DND-41 (cell line): ENCODE results near the gene KCNH2.

Experiments
- EZH2 ChIP-seq: IDR thresholded peaks from 3 replicates; pipeline ENCODE4 v1.6.1; 2012; ENCODE audit warnings: borderline replicate concordance, low read depth, mild to moderate bottlenecking, moderate library complexity, low read length, inconsistent platforms; ENCODE audit not compliant: severe bottlenecking
- TF ChIP-seq, protein P1 (sequence below): IDR thresholded peaks from 2 replicates; pipeline ENCODE4 v1.5.1; 2012; ENCODE audit warnings: borderline replicate concordance, low read length, moderate library complexity, mild to moderate bottlenecking; ENCODE audit not compliant: poor library complexity, severe bottlenecking; ENCODE audit errors: extremely low read depth

DNA sequence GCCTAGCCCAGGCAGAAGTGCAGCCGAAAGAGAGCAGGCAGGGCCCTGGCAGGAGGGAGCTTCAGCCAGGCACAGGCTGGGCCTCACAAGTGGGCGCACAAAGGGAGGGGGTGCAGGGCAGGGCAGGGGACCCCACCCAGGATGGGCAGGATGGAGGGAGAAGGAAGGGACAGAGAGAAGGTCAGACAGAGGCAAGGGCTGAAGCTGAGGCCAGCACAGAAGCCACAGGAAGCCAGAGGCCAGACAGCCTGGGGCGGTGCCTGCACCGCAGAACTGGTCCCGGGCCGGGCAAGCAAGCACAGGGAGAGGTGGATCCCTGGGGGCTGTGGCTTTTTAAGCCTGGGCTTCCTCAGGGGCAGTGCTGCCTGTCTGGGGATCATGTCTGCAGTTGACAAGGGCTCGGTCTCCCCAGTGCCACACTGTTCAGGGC lies 29.4 kb upstream of the KCNH2 start:
- TF ChIP-seq, protein P1, sequence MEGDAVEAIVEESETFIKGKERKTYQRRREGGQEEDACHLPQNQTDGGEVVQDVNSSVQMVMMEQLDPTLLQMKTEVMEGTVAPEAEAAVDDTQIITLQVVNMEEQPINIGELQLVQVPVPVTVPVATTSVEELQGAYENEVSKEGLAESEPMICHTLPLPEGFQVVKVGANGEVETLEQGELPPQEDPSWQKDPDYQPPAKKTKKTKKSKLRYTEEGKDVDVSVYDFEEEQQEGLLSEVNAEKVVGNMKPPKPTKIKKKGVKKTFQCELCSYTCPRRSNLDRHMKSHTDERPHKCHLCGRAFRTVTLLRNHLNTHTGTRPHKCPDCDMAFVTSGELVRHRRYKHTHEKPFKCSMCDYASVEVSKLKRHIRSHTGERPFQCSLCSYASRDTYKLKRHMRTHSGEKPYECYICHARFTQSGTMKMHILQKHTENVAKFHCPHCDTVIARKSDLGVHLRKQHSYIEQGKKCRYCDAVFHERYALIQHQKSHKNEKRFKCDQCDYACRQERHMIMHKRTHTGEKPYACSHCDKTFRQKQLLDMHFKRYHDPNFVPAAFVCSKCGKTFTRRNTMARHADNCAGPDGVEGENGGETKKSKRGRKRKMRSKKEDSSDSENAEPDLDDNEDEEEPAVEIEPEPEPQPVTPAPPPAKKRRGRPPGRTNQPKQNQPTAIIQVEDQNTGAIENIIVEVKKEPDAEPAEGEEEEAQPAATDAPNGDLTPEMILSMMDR = no peak
- TF ChIP-seq EZH2 = no peak
